Activated CD4-positive, alpha-beta memory T cell treated with anti-CD3 and anti-CD28 coated beads for 36 hours (primary cell): ENCODE results near the gene GORASP1. TPM values are rescaled to one million over a fixed set of nuclear protein-coding genes. Genes with fewer than 3 reads are reported as not detected.
A peak's percentile ranks its signal among the peaks of the same experiment; 100 is the strongest.
"Not testable (repeated sequence)": the region's sequence is repeated elsewhere in the genome, so short reads cannot be mapped to it uniquely, and the experiment has no call there.

ENCODE experiments used
- CTCF ChIA-PET: fragments of 350-600 bp; sonication (Branson Sonifier 250); formaldehyde crosslinking; loops from one replicate; lab custom pipeline; 2021; ENCODE audit warnings: antibody characterized with exemption, inconsistent platforms; lab: Charles Lee
- POLR2A ChIA-PET: fragments of 350-600 bp; sonication (Branson Sonifier 250); formaldehyde crosslinking; loops from one replicate; lab custom pipeline; 2021; ENCODE audit warnings: antibody characterized with exemption; lab: Charles Lee
- DNase-seq: peaks from one replicate; pipeline ENCODE4 v3.0.0-alpha.2; 2020
- H3K27ac Mint-ChIP-seq: one replicate; pipeline ENCODE4 v1.8.0; 2021; ENCODE audit warnings: mixed read lengths
- H3K27me3 Mint-ChIP-seq: one replicate; pipeline ENCODE4 v1.8.0; 2021; ENCODE audit warnings: mixed read lengths
- H3K36me3 Mint-ChIP-seq: one replicate; pipeline ENCODE4 v1.8.0; 2021; ENCODE audit warnings: mixed read lengths
- H3K4me1 Mint-ChIP-seq: one replicate; pipeline ENCODE4 v1.8.0; 2021; ENCODE audit warnings: low read depth, mixed read lengths
- H3K4me3 Mint-ChIP-seq: one replicate; pipeline ENCODE4 v1.8.0; 2021; ENCODE audit warnings: mild to moderate bottlenecking, mixed read lengths
- H3K9me3 Mint-ChIP-seq: one replicate; pipeline ENCODE4 v1.8.0; 2021; ENCODE audit warnings: mixed read lengths
- intact Hi-C: fragments of 100-400 bp; cut with micrococcal nuclease; formaldehyde crosslinking; loops from one replicate; pipeline ENCODE4 v1.15.1; 2023
- total RNA-seq, 2 experiments: library from RNA; stranded (reverse); gene quantifications; one replicate each; pipeline ENCODE4 v1.2.3, GENCODE V29; 2021

GORASP1 gene
- total RNA-seq, 2 experiments from 2014 or later = 32.7 to 34.1 TPM

GRCh38 chr3:39079530-39079929, 27.9 kb downstream of the GORASP1 start:
- intact Hi-C loops = no loop called here
- Mint-ChIP-seq H3K36me3 (peaks cover 41% of the 10 kb centered on the region), H3K4me1 (peaks cover 31% of the 10 kb centered on the region), H3K4me3 (no peak overlapping the region), H3K27me3 (no peaks in the 10 kb centered on the region), H3K9me3 (no peaks in the 10 kb centered on the region), H3K27ac (no peak overlapping the region)
- CTCF ChIA-PET = interaction anchor here (0.6 to 1.4 kb wide), 5 partner anchors 8 to 419 kb away, joined by 3 to 4 read pairs (median 3); no protein-coding TSS in a partner anchor
- POLR2A ChIA-PET = no interaction called here
- DNase-seq = no peak

- no peak overlapping the region for H3K4me3 Mint-ChIP-seq
- H3K9me3 Mint-ChIP-seq = no peaks in the 10 kb centered on the region
- H3K4me1 Mint-ChIP-seq = peaks cover 14% of the 10 kb centered on the region
- H3K36me3 Mint-ChIP-seq = peaks cover 47% of the 10 kb centered on the region
- peak overlapping the region; percentile 42 for H3K27ac Mint-ChIP-seq
- H3K27me3 Mint-ChIP-seq = no peaks in the 10 kb centered on the region
- DNase-seq = no peak
- POLR2A ChIA-PET = no interaction called here
- CTCF ChIA-PET = no interaction called here
- intact Hi-C loops = no loop called here
Observed at GRCh38 chr3:39075910-39076309, 31.5 kb downstream of the GORASP1 start.

- Mint-ChIP-seq H3K9me3 (no peaks in the 10 kb centered on the region), H3K4me1 (peaks cover 12% of the 10 kb centered on the region), H3K36me3 (peaks cover 33% of the 10 kb centered on the region), H3K27ac (no peak overlapping the region), H3K27me3 (no peaks in the 10 kb centered on the region), H3K4me3 (no peak overlapping the region)
- no peak for DNase-seq
- intact Hi-C loops = no loop called here
- POLR2A ChIA-PET = no interaction called here
- CTCF ChIA-PET = interaction anchor here (0.6 to 1.0 kb wide), 2 partner anchors 163 to 223 kb away, joined by 3 to 4 read pairs; no protein-coding TSS in a partner anchor
Observed at GRCh38 chr3:39068556-39068955, 38.9 kb downstream of the GORASP1 start.

GRCh38 chr3:39067286-39067685, 40.1 kb downstream of the GORASP1 start:
- Mint-ChIP-seq H3K27ac (no peak overlapping the region), H3K4me1 (peaks cover 19% of the 10 kb centered on the region), H3K9me3 (no peaks in the 10 kb centered on the region), H3K36me3 (peaks cover 23% of the 10 kb centered on the region), H3K27me3 (no peaks in the 10 kb centered on the region), H3K4me3 (no peak overlapping the region)
- ChIA-PET CTCF (interaction anchor here (1.2 to 1.5 kb wide), 2 partner anchors 13 to 16 kb away, joined by 3 to 4 read pairs; no protein-coding TSS in a partner anchor), POLR2A (no interaction called here)
- DNase-seq = no peak
- intact Hi-C loops = no loop called here

GRCh38 chr3:39065197-39065596, 42.2 kb downstream of the GORASP1 start:
- intact Hi-C loops = loop anchor here (2.0 kb wide), 1 partner anchor 18 kb away; no protein-coding TSS in a partner anchor
- H3K4me3 Mint-ChIP-seq = no peak overlapping the region
- POLR2A ChIA-PET = interaction anchor here (1.0 kb wide), 1 partner anchor 22 kb away, joined by 3 read pairs; no protein-coding TSS in a partner anchor

GRCh38 chr3:39064646-39065045, 42.8 kb downstream of the GORASP1 start:
- ChIA-PET CTCF (interaction anchor here (0.8 to 1.5 kb wide), 2 partner anchors 8 to 56 kb away, joined by 4 to 6 read pairs; no protein-coding TSS in a partner anchor), POLR2A (interaction anchor here (1.0 kb wide), 1 partner anchor 22 kb away, joined by 3 read pairs; no protein-coding TSS in a partner anchor)
- no peak for DNase-seq
- H3K4me3 Mint-ChIP-seq = no peak overlapping the region
- peaks cover 26% of the 10 kb centered on the region for H3K4me1 Mint-ChIP-seq
- H3K27ac Mint-ChIP-seq = no peak overlapping the region
- H3K27me3 Mint-ChIP-seq = no peaks in the 10 kb centered on the region
- intact Hi-C loops = loop anchor here (2.0 kb wide), 1 partner anchor 18 kb away; no protein-coding TSS in a partner anchor
- peaks cover 2% of the 10 kb centered on the region for H3K9me3 Mint-ChIP-seq
- peaks cover 18% of the 10 kb centered on the region for H3K36me3 Mint-ChIP-seq

More at GRCh38 chr3:39065197-39065596, 42.2 kb downstream of the GORASP1 start:
- CTCF ChIA-PET = interaction anchor here (0.8 to 1.5 kb wide), 3 partner anchors 9 to 56 kb away, joined by 3 to 6 read pairs (median 4); no protein-coding TSS in a partner anchor
- H3K27me3 Mint-ChIP-seq = no peaks in the 10 kb centered on the region
- H3K27ac Mint-ChIP-seq = peak overlapping the region; percentile 25
- H3K9me3 Mint-ChIP-seq = peaks cover 2% of the 10 kb centered on the region
- peaks cover 27% of the 10 kb centered on the region for H3K4me1 Mint-ChIP-seq
- H3K36me3 Mint-ChIP-seq = peaks cover 21% of the 10 kb centered on the region
- DNase-seq = peak; percentile 55

GRCh38 chr3:39063143-39063542, 44.3 kb downstream of the GORASP1 start:
- ChIA-PET POLR2A (no interaction called here), CTCF (interaction anchor here (1.1 to 2.0 kb wide), 2 partner anchors 9 to 63 kb away, joined by 3 to 7 read pairs; no protein-coding TSS in a partner anchor)
- DNase-seq = no peak
- H3K4me1 Mint-ChIP-seq = peaks cover 36% of the 10 kb centered on the region
- H3K36me3 Mint-ChIP-seq = peaks cover 17% of the 10 kb centered on the region
- no peak overlapping the region for H3K4me3 Mint-ChIP-seq
- intact Hi-C loops = no loop called here
- peaks cover 2% of the 10 kb centered on the region for H3K9me3 Mint-ChIP-seq
- H3K27ac Mint-ChIP-seq = no peak overlapping the region
- no peaks in the 10 kb centered on the region for H3K27me3 Mint-ChIP-seq

- ChIA-PET POLR2A (no interaction called here), CTCF (interaction anchor here (1.0 to 2.0 kb wide), 3 partner anchors 10 to 230 kb away, joined by 3 to 7 read pairs (median 4); no protein-coding TSS in a partner anchor)
- Mint-ChIP-seq H3K4me3 (no peak overlapping the region), H3K27ac (no peak overlapping the region), H3K36me3 (peaks cover 13% of the 10 kb centered on the region), H3K9me3 (peaks cover 2% of the 10 kb centered on the region), H3K4me1 (peaks cover 38% of the 10 kb centered on the region), H3K27me3 (no peaks in the 10 kb centered on the region)
- intact Hi-C loops = no loop called here
- DNase-seq = no peak
Observed at GRCh38 chr3:39062180-39062579, 45.2 kb downstream of the GORASP1 start.

- peaks cover 12% of the 10 kb centered on the region for H3K36me3 Mint-ChIP-seq
Observed at GRCh38 chr3:39061228-39061627, 46.2 kb downstream of the GORASP1 start.

GRCh38 chr3:39056151-39056550, 51.3 kb downstream of the GORASP1 start:
- Mint-ChIP-seq H3K27me3 (no peaks in the 10 kb centered on the region), H3K36me3 (peaks cover under 1% of the 10 kb centered on the region), H3K4me1 (peaks cover 61% of the 10 kb centered on the region), H3K27ac (peak overlapping the region; percentile 83), H3K4me3 (peak overlapping the region; percentile 55), H3K9me3 (peaks cover under 1% of the 10 kb centered on the region)
- CTCF ChIA-PET = interaction anchor here (1.7 kb wide), 1 partner anchor 9 kb away, joined by 6 read pairs; no protein-coding TSS in a partner anchor
- intact Hi-C loops = no loop called here
- no peak for DNase-seq
- POLR2A ChIA-PET = interaction anchor here (1.5 kb wide), 1 partner anchor 52 kb away, joined by 3 read pairs; the partner anchor contains the start of genes GORASP1 and TTC21A

More at GRCh38 chr3:39061228-39061627, 46.2 kb downstream of the GORASP1 start:
- H3K4me3 Mint-ChIP-seq, H3K27me3 Mint-ChIP-seq, POLR2A ChIA-PET, H3K27ac Mint-ChIP-seq, DNase-seq, intact Hi-C loops, H3K9me3 Mint-ChIP-seq, CTCF ChIA-PET: not testable (repeated sequence)
- peaks cover 48% of the 10 kb centered on the region for H3K4me1 Mint-ChIP-seq

- no peaks in the 10 kb centered on the region for H3K27me3 Mint-ChIP-seq
- intact Hi-C loops = loop anchor here (2.0 to 5.0 kb wide), 2 partner anchors 331 to 1254 kb away; partner anchors contain the start of gene EIF1B
- no peaks in the 10 kb centered on the region for H3K36me3 Mint-ChIP-seq
- ChIA-PET CTCF (no interaction called here), POLR2A (no interaction called here)
- no peaks in the 10 kb centered on the region for H3K9me3 Mint-ChIP-seq
- no peak overlapping the region for H3K4me3 Mint-ChIP-seq
- no peak overlapping the region for H3K27ac Mint-ChIP-seq
- peaks cover 65% of the 10 kb centered on the region for H3K4me1 Mint-ChIP-seq
- no peak for DNase-seq
Observed at GRCh38 chr3:39053696-39054095, 53.7 kb downstream of the GORASP1 start.

GRCh38 chr3:39052583-39052982, 54.8 kb downstream of the GORASP1 start:
- H3K27me3 Mint-ChIP-seq = no peaks in the 10 kb centered on the region
- H3K36me3 Mint-ChIP-seq = no peaks in the 10 kb centered on the region
- H3K9me3 Mint-ChIP-seq = no peaks in the 10 kb centered on the region
- peak overlapping the region; percentile 96 for H3K27ac Mint-ChIP-seq
- peak overlapping the region; percentile 92 for H3K4me3 Mint-ChIP-seq
- ChIA-PET CTCF (no interaction called here), POLR2A (no interaction called here)
- DNase-seq = peak; percentile 24
- intact Hi-C loops = loop anchor here (2.0 to 5.0 kb wide), 2 partner anchors 332 to 1255 kb away; partner anchors contain the start of gene EIF1B
- peaks cover 63% of the 10 kb centered on the region for H3K4me1 Mint-ChIP-seq
